ENCODE data around the gene GNPAT. TPM values are rescaled to one million over a fixed set of nuclear protein-coding genes. Genes with fewer than 3 reads are reported as not detected.

The GNPAT gene
- 46.9 and 50.9 TPM in 2 replicates for total RNA-seq

DNA sequence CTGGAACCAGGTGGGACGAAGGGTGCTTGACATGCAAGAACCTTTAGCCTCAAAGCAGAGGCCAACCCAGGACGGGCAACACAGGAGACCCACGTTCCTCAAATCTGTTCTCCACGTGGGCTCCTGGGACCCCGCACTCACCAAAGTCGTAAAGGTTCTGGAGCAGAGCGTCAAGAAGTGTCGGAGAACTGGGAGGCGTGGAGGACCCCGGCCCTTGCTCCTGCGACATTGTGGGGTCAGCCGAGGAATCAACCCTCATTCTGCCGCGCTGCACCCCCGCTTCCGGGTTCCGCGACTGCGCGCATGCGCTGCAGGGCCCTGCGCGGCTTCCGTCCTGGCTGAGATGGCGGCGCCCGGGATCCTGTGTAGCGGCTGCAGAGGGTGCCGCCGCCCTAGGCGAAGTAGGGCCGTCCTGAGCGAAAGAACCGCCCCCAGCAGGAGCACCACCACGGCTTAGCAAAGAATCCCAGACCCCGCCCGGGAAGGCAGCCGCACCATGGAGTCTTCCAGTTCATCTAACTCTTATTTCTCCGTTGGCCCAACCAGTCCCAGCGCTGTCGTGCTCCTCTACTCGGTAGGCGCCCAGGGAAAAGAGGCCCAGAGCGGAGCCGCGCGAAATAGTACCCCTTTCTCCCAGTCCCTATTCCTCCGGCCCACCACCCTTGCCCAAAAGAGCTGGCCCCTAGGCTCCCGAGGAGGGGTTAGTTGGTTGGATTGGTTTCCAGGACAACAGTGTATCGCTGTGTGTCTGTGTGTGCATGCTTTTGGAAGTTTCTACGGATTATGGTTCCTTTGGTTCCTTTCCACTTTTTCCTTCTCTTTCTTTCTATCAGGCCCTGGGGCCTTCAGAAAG lies at the start of gene GNPAT:
TSS of gene GNPAT (plus strand) at position 330 of the 853 bp plus-strand sequence. CDS start at position 497, 167 bp downstream.
- no peaks in the 10 kb centered on the region for H3K9me3 Mint-ChIP-seq
- peak within 1 kb of the TSS; percentile 96 for H3K27ac Mint-ChIP-seq
- intact Hi-C loops (cut with micrococcal nuclease), result loop anchor here (1.0 to 5.0 kb wide), 4 partner anchors 33 to 361 kb away; partner anchors contain the start of genes SPRTN and TTC13
- H3K36me3 Mint-ChIP-seq (ENCODE audit: low read depth), result peaks cover 61% of the 10 kb centered on the region
- peaks cover 44% of the 10 kb centered on the region for H3K4me1 Mint-ChIP-seq (ENCODE audit: low read depth)
- no peaks in the 10 kb centered on the region for H3K27me3 Mint-ChIP-seq (ENCODE audit: low read depth)
- peak; percentile 89 for DNase-seq (ENCODE audit: low spot score)
- H3K4me3 Mint-ChIP-seq (ENCODE audit: low read depth), result peak within 1 kb of the TSS; percentile 99

DNA sequence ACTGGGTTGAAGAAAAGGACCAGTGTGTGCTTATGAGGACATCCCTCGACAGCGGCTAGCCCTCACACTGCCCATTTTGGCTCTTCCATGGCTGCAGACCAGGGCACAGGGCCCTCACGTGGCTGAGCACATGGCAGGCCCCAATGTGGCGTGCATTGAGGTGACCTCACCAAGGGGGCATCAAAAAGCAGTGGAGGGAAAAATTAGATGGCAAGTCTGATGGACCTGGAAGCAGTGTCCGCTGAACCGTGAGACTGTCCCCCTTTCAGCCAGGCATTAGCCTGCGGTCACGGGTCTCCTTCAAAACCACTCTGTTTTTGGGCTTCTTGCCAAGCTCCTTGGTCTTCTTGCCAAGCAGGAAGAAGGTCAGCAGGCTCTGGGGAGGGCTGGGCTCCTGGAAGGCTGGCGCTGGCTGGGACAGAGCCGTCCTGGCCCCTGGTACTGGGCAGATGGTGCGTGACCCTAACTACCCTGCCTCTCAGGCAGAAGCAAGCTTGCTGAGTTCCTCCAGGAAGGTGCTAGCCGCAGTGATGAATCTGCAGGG lies 48.3 kb upstream of the GNPAT start:
- H3K27ac Mint-ChIP-seq, result no peak overlapping the region
- H3K4me1 Mint-ChIP-seq (ENCODE audit: low read depth), result no peaks in the 10 kb centered on the region
- peaks cover 7% of the 10 kb centered on the region for H3K27me3 Mint-ChIP-seq (ENCODE audit: low read depth)
- intact Hi-C loops (cut with micrococcal nuclease), result no loop called here
- no peaks in the 10 kb centered on the region for H3K36me3 Mint-ChIP-seq (ENCODE audit: low read depth)
- H3K4me3 Mint-ChIP-seq (ENCODE audit: low read depth), result no peak overlapping the region
- no peaks in the 10 kb centered on the region for H3K9me3 Mint-ChIP-seq
- DNase-seq (ENCODE audit: low spot score), result no peak

DNA sequence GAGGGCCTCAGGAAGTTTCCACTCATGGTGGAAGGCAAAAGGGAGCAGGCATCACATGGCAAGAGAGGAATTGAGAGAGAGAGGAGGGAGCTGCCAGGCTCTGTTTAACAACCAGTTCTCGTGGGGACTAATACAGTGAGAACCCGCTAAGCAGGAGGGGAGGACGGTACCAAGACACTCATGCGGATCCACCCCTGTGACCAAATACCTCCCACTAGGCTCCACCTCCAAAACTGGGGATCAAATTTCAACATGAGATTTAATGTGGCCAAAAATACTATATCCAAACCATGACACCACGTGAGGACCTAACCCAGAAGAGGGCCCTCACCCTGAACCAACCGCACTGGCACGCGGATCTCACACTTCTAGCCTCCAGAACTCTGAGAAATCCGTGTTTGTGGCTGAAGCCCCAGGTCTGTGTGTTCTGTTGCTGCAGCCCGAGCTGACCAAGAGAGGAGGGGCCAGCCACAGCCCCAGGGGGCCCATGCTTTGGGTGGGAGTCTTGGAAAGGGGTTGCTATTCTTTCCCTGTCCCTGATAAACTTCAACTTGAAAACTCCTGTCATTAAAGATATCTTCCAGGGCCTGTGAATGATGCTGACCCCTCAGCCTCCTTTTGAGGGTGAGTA lies 47.2 kb upstream of the GNPAT start:
- H3K36me3 Mint-ChIP-seq (ENCODE audit: low read depth), result no peaks in the 10 kb centered on the region
- H3K9me3 Mint-ChIP-seq, result no peaks in the 10 kb centered on the region
- H3K27me3 Mint-ChIP-seq (ENCODE audit: low read depth), result peaks cover 7% of the 10 kb centered on the region
- no peaks in the 10 kb centered on the region for H3K4me1 Mint-ChIP-seq (ENCODE audit: low read depth)
- no peak overlapping the region for H3K27ac Mint-ChIP-seq
- H3K4me3 Mint-ChIP-seq (ENCODE audit: low read depth), result no peak overlapping the region
- intact Hi-C loops (cut with micrococcal nuclease), result no loop called here
- no peak for DNase-seq (ENCODE audit: low spot score)

DNA sequence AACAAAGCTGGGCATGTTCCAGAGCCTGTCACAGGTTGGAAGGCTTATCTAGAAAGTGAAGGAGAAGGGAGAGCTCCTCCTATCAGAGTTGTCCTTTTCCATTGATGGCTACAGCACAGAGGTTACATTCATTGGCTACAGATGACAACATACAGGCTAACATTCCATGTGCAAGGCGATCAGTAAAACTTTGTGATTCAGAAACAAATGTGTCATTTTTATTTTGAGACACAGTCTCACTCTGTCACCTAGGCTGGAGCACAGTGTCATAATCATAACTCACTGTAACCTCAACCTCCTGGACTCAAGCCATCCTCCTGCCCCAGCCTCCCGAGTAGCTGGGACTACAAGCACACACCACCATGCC lies 46.6 kb upstream of the GNPAT start:
- Mint-ChIP-seq H3K27me3 (ENCODE audit: low read depth) (peaks cover 4% of the 10 kb centered on the region), H3K27ac (no peak overlapping the region)
- DNase-seq (ENCODE audit: low spot score), result no peak

DNA sequence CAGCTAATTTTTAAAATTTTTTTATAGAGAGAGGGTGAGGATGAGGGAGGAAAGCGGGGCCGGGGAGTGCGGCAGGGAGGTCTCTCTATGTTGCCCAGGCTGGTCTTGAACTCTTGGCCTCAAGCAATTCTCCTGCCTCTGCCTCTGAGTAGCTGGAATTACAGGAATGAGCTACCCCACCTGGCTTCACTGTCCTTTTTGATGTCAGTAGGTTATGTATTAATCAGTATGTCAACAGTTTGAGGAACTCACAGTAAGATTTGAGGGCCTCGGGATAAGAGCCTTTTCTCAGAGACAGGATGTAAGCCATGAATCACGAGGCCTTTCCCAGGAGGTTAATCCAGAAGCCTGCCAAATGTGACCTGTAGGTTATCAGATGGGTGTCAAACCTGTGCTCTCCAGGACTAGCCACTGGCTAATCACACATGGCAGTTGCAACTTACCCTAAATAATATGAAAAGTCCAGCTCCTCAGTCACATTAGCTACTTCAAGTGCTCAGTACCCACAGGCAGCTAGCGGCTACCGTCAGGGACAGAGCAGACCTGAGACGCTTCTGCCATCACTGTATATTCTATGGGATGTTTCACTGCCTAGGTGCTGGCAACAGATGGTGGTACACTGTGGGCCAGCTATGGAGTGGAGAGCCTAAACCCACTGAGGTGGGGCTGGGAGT lies 46.0 kb upstream of the GNPAT start:
- no peaks in the 10 kb centered on the region for H3K9me3 Mint-ChIP-seq
- H3K4me1 Mint-ChIP-seq (ENCODE audit: low read depth), result no peaks in the 10 kb centered on the region
- no peak overlapping the region for H3K27ac Mint-ChIP-seq
- H3K4me3 Mint-ChIP-seq (ENCODE audit: low read depth), result no peak overlapping the region
- peaks cover 3% of the 10 kb centered on the region for H3K27me3 Mint-ChIP-seq (ENCODE audit: low read depth)
- intact Hi-C loops (cut with micrococcal nuclease), result no loop called here
- DNase-seq (ENCODE audit: low spot score), result no peak
- no peaks in the 10 kb centered on the region for H3K36me3 Mint-ChIP-seq (ENCODE audit: low read depth)

More for the DNA sequence above, 46.6 kb upstream of the GNPAT start:
- Mint-ChIP-seq H3K4me3 (ENCODE audit: low read depth) (no peak overlapping the region), H3K9me3 (no peaks in the 10 kb centered on the region), H3K4me1 (ENCODE audit: low read depth) (no peaks in the 10 kb centered on the region), H3K36me3 (ENCODE audit: low read depth) (no peaks in the 10 kb centered on the region)
- intact Hi-C loops (cut with micrococcal nuclease), result no loop called here

DNA sequence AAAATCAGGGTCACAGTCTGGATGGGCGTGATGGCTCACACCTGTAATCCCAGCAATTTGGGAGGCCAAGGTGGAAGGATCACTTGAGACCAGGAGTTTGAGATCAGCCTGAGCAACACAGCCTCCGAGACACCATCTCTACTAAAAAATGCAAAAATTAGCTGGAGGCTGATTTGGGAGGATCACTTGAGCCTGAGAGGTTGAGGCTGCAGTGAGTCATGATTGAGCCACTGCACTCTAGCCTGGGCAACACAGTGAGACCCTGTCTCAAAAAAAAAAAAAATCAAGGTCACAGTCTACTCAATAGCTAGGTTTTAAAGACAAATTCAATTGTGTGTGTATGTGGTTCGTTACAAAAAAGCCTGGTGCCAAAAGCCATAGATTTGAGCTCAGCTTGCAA lies 44.7 kb upstream of the GNPAT start:
- H3K27me3 Mint-ChIP-seq (ENCODE audit: low read depth), result peaks cover 7% of the 10 kb centered on the region

DNA sequence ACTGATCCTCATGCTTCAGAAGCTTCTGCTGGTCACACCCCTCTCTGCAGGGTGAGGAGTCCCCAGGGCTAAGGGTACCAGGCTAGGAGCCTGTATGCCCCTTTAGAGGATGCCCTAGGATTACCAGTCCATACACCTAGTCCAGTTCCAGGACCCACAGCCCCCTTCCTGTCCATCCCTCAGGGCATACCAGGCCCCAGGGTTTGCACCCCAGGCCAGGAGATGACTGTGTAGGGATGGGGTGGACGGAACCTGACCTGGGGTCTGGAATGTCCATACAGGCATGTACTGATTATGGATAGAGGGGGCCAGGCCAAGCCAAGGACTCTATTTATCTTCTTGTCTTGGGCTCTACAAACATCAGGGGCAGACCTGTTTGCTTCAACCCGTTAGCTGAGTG lies 44.3 kb upstream of the GNPAT start:
- H3K4me3 Mint-ChIP-seq (ENCODE audit: low read depth), result no peak overlapping the region
- H3K9me3 Mint-ChIP-seq, result no peaks in the 10 kb centered on the region
- H3K27ac Mint-ChIP-seq, result no peak overlapping the region
- no peaks in the 10 kb centered on the region for H3K36me3 Mint-ChIP-seq (ENCODE audit: low read depth)
- peaks cover 8% of the 10 kb centered on the region for H3K27me3 Mint-ChIP-seq (ENCODE audit: low read depth)
- intact Hi-C loops (cut with micrococcal nuclease), result no loop called here
- DNase-seq (ENCODE audit: low spot score), result no peak
- peaks cover 2% of the 10 kb centered on the region for H3K4me1 Mint-ChIP-seq (ENCODE audit: low read depth)

More for the DNA sequence above, 44.7 kb upstream of the GNPAT start:
- H3K27ac Mint-ChIP-seq, result no peak overlapping the region
- no peaks in the 10 kb centered on the region for H3K9me3 Mint-ChIP-seq
- no peaks in the 10 kb centered on the region for H3K4me1 Mint-ChIP-seq (ENCODE audit: low read depth)
- intact Hi-C loops (cut with micrococcal nuclease), result no loop called here
- H3K4me3 Mint-ChIP-seq (ENCODE audit: low read depth), result no peak overlapping the region
- DNase-seq (ENCODE audit: low spot score), result no peak
- H3K36me3 Mint-ChIP-seq (ENCODE audit: low read depth), result no peaks in the 10 kb centered on the region

DNA sequence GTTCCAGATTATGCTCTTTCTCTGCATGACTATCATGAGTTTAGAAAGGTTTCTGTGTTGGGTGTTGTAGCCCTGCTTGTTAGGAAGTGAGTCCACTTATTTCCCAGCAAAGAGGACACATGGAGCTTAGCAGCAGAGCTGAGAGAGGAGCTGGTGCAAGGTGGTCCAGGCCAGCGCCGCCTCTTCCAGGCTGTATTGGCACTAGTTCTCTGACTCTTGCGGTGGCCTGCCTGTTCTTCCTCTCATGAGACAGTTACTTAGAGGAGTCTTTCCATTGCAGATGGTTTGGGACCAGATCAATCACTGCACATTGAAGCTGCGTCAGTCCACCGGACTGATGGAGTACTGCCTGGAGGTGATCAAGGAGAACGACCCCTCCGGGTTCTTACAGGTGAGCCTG lies 41.1 kb upstream of the GNPAT start:
- H3K4me3 Mint-ChIP-seq (ENCODE audit: low read depth), result no peak overlapping the region
- no peak for DNase-seq (ENCODE audit: low spot score)
- no peak overlapping the region for H3K27ac Mint-ChIP-seq
- intact Hi-C loops (cut with micrococcal nuclease), result no loop called here
- H3K9me3 Mint-ChIP-seq, result no peaks in the 10 kb centered on the region
- H3K4me1 Mint-ChIP-seq (ENCODE audit: low read depth), result peaks cover 3% of the 10 kb centered on the region
- H3K27me3 Mint-ChIP-seq (ENCODE audit: low read depth), result peaks cover 13% of the 10 kb centered on the region
- no peaks in the 10 kb centered on the region for H3K36me3 Mint-ChIP-seq (ENCODE audit: low read depth)

DNA sequence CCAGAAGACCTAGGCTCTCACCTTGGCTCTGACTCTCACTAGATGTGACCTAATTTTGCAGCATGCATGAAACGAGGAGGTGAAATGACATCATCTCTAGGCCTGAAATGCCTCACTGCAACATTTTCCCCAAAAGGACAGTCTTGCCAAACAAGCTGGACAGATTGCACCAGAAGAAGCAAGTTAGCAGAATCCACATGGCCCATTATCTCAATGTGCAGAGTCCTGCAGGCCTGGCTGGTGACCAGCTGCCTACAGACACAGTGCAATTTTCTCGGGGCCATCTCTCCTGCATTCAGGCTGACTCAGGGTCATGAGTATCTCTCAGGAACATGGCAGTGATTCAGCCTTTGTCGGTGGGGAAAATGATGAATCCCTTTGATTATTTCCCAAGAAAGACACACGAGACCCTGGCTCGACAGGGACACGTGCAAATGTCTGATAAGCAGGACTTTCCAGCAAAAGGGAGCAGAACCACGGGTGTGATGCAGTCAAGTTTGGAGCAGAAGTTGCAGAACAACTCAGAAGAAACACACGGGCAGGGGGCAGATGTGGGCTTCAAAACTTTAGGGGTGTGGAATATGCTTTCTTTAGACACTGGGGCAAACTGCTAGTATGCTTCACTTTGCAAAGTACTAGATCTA lies 40.5 kb upstream of the GNPAT start:
- Mint-ChIP-seq H3K4me1 (ENCODE audit: low read depth) (peaks cover 3% of the 10 kb centered on the region), H3K9me3 (no peaks in the 10 kb centered on the region), H3K36me3 (ENCODE audit: low read depth) (no peaks in the 10 kb centered on the region), H3K27me3 (ENCODE audit: low read depth) (peaks cover 15% of the 10 kb centered on the region), H3K4me3 (ENCODE audit: low read depth) (no peak overlapping the region), H3K27ac (no peak overlapping the region)
- intact Hi-C loops (cut with micrococcal nuclease), result no loop called here
- DNase-seq (ENCODE audit: low spot score), result no peak

DNA sequence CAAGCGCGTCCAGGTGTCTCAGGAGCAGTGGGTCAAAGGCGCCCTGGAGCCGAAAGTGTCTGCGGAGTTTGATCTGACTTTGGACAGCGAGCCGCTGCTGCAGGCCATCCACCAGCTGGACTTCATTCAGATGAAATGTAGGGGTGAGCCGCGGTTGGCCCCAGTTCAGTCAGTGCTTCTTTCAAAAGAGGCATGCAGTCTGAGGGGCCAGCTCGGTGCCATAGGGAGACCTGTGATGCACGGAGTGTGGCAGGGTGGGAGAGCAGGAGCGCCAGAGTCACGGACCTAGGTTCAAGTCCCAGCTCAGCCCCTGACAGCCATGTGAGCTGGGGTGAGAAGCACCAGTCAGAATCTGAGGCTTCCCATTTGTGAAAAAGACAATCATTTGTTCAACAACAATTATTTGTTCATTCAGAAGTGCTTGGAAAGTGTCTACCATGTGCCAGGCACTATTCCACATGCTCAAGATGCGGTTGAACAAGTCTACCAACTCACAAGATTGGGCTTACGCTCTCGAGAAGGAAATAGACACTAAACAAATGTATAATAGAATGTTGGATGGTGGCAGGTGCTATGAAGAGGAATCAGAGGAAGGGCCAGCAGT lies 39.5 kb upstream of the GNPAT start:
- intact Hi-C loops (cut with micrococcal nuclease), result no loop called here
- H3K27me3 Mint-ChIP-seq (ENCODE audit: low read depth), result peaks cover 15% of the 10 kb centered on the region
- peaks cover 3% of the 10 kb centered on the region for H3K4me1 Mint-ChIP-seq (ENCODE audit: low read depth)
- no peak overlapping the region for H3K4me3 Mint-ChIP-seq (ENCODE audit: low read depth)
- no peak for DNase-seq (ENCODE audit: low spot score)
- no peaks in the 10 kb centered on the region for H3K36me3 Mint-ChIP-seq (ENCODE audit: low read depth)
- H3K27ac Mint-ChIP-seq, result no peak overlapping the region
- H3K9me3 Mint-ChIP-seq, result no peaks in the 10 kb centered on the region

DNA sequence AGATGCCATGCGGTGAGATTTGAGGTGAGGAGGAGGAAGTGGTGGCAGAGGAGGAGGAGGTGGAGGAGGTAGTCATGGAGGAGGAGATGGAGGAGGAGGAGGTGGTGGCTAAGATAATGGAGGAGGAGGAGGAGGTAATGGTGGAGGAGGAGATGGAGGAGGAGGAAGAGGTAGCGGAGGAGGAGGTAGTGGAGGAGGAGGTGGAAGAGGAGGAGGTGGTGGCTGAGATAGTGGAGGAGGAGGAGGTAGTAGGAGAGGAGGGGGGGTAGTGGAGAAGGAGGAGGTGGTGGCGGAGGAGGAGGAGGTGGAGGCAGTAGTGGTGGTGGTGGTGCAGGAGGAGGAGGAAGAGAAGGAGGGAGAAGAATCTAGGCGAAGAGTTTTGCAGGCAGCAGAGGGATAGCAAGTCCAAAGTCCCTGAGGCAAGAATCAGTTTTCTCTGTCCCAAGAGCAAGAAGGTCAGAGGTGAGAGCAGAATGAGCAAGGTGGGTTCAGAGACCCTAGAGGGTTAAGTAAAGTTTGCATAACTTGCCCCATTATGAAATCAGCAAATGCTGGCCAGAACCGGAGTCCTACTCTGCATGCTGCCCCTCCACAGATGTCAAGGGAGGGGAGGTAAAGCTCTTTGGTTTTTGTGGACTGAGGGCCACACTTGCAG lies 38.9 kb upstream of the GNPAT start:
- H3K4me1 Mint-ChIP-seq (ENCODE audit: low read depth), result peaks cover 3% of the 10 kb centered on the region
- no peak overlapping the region for H3K4me3 Mint-ChIP-seq (ENCODE audit: low read depth)
- no peaks in the 10 kb centered on the region for H3K9me3 Mint-ChIP-seq
- H3K36me3 Mint-ChIP-seq (ENCODE audit: low read depth), result no peaks in the 10 kb centered on the region
- no peak for DNase-seq (ENCODE audit: low spot score)
- peak overlapping the region; percentile 0 for H3K27ac Mint-ChIP-seq
- intact Hi-C loops (cut with micrococcal nuclease), result no loop called here
- peaks cover 15% of the 10 kb centered on the region for H3K27me3 Mint-ChIP-seq (ENCODE audit: low read depth)
